WTC11 (cell line): Measurements from ENCODE around the gene COPS4. TPM values are rescaled to one million over a fixed set of nuclear protein-coding genes. Genes with fewer than 3 reads are reported as not detected.

Experiments
- ATF3 ChIP-seq: sonication (generic); formaldehyde crosslinking; conservative IDR thresholded peaks from 2 replicates; pipeline ENCODE4 v1.8.1; 2022; ENCODE audit warnings: mild to moderate bottlenecking, missing genetic modification reagents
- ELF4 ChIP-seq: sonication (generic); formaldehyde crosslinking; IDR thresholded peaks from 2 replicates; pipeline ENCODE4 v1.8.1; 2022; ENCODE audit warnings: low read depth, mild to moderate bottlenecking, moderate library complexity, missing genetic modification reagents
- ESRRA ChIP-seq: sonication (generic); formaldehyde crosslinking; IDR thresholded peaks from 2 replicates; pipeline ENCODE4 v1.8.1; 2022; ENCODE audit warnings: mild to moderate bottlenecking, missing genetic modification reagents, borderline replicate concordance
- FOXK1 ChIP-seq: sonication (generic); formaldehyde crosslinking; IDR thresholded peaks from 2 replicates; pipeline ENCODE4 v1.8.0; 2022; ENCODE audit warnings: mild to moderate bottlenecking, moderate library complexity, missing genetic modification reagents
- IRF1 ChIP-seq: sonication (generic); formaldehyde crosslinking; IDR thresholded peaks from 2 replicates; pipeline ENCODE4 v1.8.0; 2023; ENCODE audit warnings: missing genetic modification reagents
- KAT7 ChIP-seq: sonication (generic); formaldehyde crosslinking; IDR thresholded peaks from 2 replicates; pipeline ENCODE4 v1.8.1; 2023; ENCODE audit warnings: missing genetic modification reagents, mild to moderate bottlenecking, borderline replicate concordance
- NFE2L1 ChIP-seq: sonication (generic); formaldehyde crosslinking; IDR thresholded peaks from 2 replicates; pipeline ENCODE4 v1.8.1; 2023; ENCODE audit warnings: missing genetic modification reagents
- NFYB ChIP-seq: sonication (generic); formaldehyde crosslinking; conservative IDR thresholded peaks from 2 replicates; pipeline ENCODE4 v1.8.0; 2022; ENCODE audit warnings: low read depth, missing genetic modification reagents
- PRDM15 ChIP-seq: sonication (generic); formaldehyde crosslinking; IDR thresholded peaks from 2 replicates; pipeline ENCODE4 v1.8.0; 2022; ENCODE audit warnings: missing genetic modification reagents
- PRRX2 ChIP-seq: fragments of 250-450 bp; sonication (Bioruptor Pico); IDR thresholded peaks from 2 replicates; pipeline ENCODE4 v1.8.0; 2021; ENCODE audit warnings: mild to moderate bottlenecking
- SP1 ChIP-seq: sonication (generic); formaldehyde crosslinking; conservative IDR thresholded peaks from 2 replicates; pipeline ENCODE4 v1.8.1; 2022; ENCODE audit warnings: missing genetic modification reagents
- STAT6 ChIP-seq: sonication (generic); formaldehyde crosslinking; conservative IDR thresholded peaks from 2 replicates; pipeline ENCODE4 v1.8.1; 2023; ENCODE audit warnings: mild to moderate bottlenecking, low read depth, missing genetic modification reagents, moderate library complexity
- TEAD1 ChIP-seq: sonication (generic); formaldehyde crosslinking; IDR thresholded peaks from 2 replicates; pipeline ENCODE4 v1.8.0; 2022; ENCODE audit warnings: mild to moderate bottlenecking, missing genetic modification reagents
- ZBTB21 ChIP-seq: sonication (generic); formaldehyde crosslinking; IDR thresholded peaks from 2 replicates; pipeline ENCODE4 v1.8.1; 2023; ENCODE audit warnings: mild to moderate bottlenecking, missing genetic modification reagents, borderline replicate concordance
- ZNF263 ChIP-seq: sonication (generic); formaldehyde crosslinking; IDR thresholded peaks from 2 replicates; pipeline ENCODE4 v1.8.1; 2022; ENCODE audit warnings: low read depth, mild to moderate bottlenecking, moderate library complexity, missing genetic modification reagents
- ZNF416 ChIP-seq: fragments of 250-450 bp; sonication (Bioruptor Pico); IDR thresholded peaks from 2 replicates; pipeline ENCODE4 v1.9.0; 2021; ENCODE audit warnings: mild to moderate bottlenecking, inconsistent platforms
- ZSCAN18 ChIP-seq: fragments of 250-450 bp; sonication (Bioruptor Pico); IDR thresholded peaks from 2 replicates; pipeline ENCODE4 v2.1.2; 2022; ENCODE audit warnings: mild to moderate bottlenecking, moderate library complexity
- total RNA-seq: library from RNA; stranded (reverse); gene quantifications from 3 replicates; pipeline ENCODE4 v1.2.3, GENCODE V29; 2021
- TF ChIP-seq, protein P1 (sequence below): sonication (generic); formaldehyde crosslinking; IDR thresholded peaks from 2 replicates; pipeline ENCODE4 v1.8.1; 2022; ENCODE audit warnings: mild to moderate bottlenecking, moderate library complexity, missing genetic modification reagents
- TF ChIP-seq, protein P2 (sequence below): sonication (generic); formaldehyde crosslinking; IDR thresholded peaks from 2 replicates; pipeline ENCODE4 v1.8.0; 2023; ENCODE audit warnings: missing genetic modification reagents, mild to moderate bottlenecking, borderline replicate concordance
- TF ChIP-seq, protein P3 (sequence below): sonication (generic); formaldehyde crosslinking; IDR thresholded peaks from 2 replicates; pipeline ENCODE4 v1.8.1; 2023; ENCODE audit warnings: mild to moderate bottlenecking, missing genetic modification reagents
- TF ChIP-seq, protein P4 (sequence below): sonication (generic); formaldehyde crosslinking; IDR thresholded peaks from 2 replicates; pipeline ENCODE4 v1.8.0; 2022; ENCODE audit warnings: mild to moderate bottlenecking, missing genetic modification reagents

COPS4 gene
- total RNA-seq, 1 experiment from 2014 or later = 30.9 TPM

- TF ChIP-seq ZSCAN18 (CRISPR knock-in tag) (no peak), PRRX2 (no peak), ELF4 (CRISPR knock-in tag) (no peak), PRDM15 (CRISPR knock-in tag) (peak; percentile 84), ZNF416 (no peak), ATF3 (CRISPR knock-in tag) (no peak), SP1 (CRISPR knock-in tag) (peak; percentile 51; the same call in 1 of the 2 replicates), ZNF263 (CRISPR knock-in tag) (no peak), ESRRA (CRISPR knock-in tag) (no peak), NFYB (CRISPR knock-in tag) (no peak), IRF1 (CRISPR knock-in tag) (no peak), KAT7 (CRISPR knock-in tag) (no peak), STAT6 (no peak), NFE2L1 (CRISPR knock-in tag) (peak; percentile 46; the same call in 1 of the 2 replicates), ZBTB21 (CRISPR knock-in tag) (no peak), FOXK1 (CRISPR knock-in tag) (peak; percentile 56; the same call in 1 of the 2 replicates), TEAD1 (CRISPR knock-in tag) (peak; percentile 52; the same call in 1 of the 2 replicates)
- TF ChIP-seq, protein P1, sequence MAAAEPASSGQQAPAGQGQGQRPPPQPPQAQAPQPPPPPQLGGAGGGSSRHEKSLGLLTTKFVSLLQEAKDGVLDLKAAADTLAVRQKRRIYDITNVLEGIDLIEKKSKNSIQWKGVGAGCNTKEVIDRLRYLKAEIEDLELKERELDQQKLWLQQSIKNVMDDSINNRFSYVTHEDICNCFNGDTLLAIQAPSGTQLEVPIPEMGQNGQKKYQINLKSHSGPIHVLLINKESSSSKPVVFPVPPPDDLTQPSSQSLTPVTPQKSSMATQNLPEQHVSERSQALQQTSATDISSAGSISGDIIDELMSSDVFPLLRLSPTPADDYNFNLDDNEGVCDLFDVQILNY (CRISPR knock-in tag) = no peak
- TF ChIP-seq, protein P2, sequence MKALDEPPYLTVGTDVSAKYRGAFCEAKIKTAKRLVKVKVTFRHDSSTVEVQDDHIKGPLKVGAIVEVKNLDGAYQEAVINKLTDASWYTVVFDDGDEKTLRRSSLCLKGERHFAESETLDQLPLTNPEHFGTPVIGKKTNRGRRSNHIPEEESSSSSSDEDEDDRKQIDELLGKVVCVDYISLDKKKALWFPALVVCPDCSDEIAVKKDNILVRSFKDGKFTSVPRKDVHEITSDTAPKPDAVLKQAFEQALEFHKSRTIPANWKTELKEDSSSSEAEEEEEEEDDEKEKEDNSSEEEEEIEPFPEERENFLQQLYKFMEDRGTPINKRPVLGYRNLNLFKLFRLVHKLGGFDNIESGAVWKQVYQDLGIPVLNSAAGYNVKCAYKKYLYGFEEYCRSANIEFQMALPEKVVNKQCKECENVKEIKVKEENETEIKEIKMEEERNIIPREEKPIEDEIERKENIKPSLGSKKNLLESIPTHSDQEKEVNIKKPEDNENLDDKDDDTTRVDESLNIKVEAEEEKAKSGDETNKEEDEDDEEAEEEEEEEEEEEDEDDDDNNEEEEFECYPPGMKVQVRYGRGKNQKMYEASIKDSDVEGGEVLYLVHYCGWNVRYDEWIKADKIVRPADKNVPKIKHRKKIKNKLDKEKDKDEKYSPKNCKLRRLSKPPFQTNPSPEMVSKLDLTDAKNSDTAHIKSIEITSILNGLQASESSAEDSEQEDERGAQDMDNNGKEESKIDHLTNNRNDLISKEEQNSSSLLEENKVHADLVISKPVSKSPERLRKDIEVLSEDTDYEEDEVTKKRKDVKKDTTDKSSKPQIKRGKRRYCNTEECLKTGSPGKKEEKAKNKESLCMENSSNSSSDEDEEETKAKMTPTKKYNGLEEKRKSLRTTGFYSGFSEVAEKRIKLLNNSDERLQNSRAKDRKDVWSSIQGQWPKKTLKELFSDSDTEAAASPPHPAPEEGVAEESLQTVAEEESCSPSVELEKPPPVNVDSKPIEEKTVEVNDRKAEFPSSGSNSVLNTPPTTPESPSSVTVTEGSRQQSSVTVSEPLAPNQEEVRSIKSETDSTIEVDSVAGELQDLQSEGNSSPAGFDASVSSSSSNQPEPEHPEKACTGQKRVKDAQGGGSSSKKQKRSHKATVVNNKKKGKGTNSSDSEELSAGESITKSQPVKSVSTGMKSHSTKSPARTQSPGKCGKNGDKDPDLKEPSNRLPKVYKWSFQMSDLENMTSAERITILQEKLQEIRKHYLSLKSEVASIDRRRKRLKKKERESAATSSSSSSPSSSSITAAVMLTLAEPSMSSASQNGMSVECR (CRISPR knock-in tag) = no peak
- TF ChIP-seq, protein P3, sequence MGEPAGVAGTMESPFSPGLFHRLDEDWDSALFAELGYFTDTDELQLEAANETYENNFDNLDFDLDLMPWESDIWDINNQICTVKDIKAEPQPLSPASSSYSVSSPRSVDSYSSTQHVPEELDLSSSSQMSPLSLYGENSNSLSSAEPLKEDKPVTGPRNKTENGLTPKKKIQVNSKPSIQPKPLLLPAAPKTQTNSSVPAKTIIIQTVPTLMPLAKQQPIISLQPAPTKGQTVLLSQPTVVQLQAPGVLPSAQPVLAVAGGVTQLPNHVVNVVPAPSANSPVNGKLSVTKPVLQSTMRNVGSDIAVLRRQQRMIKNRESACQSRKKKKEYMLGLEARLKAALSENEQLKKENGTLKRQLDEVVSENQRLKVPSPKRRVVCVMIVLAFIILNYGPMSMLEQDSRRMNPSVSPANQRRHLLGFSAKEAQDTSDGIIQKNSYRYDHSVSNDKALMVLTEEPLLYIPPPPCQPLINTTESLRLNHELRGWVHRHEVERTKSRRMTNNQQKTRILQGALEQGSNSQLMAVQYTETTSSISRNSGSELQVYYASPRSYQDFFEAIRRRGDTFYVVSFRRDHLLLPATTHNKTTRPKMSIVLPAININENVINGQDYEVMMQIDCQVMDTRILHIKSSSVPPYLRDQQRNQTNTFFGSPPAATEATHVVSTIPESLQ (CRISPR knock-in tag) = no peak
- TF ChIP-seq, protein P4, sequence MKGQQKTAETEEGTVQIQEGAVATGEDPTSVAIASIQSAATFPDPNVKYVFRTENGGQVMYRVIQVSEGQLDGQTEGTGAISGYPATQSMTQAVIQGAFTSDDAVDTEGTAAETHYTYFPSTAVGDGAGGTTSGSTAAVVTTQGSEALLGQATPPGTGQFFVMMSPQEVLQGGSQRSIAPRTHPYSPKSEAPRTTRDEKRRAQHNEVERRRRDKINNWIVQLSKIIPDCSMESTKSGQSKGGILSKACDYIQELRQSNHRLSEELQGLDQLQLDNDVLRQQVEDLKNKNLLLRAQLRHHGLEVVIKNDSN (CRISPR knock-in tag) = no peak
Measured at GRCh38 chr4:83110223-83110945, 75.4 kb downstream of the COPS4 start (continued).
